K562 (cell line): Measurements from ENCODE around the gene SLC39A13.

Experiments
- CTCF ChIP-seq, 3 experiments: IDR thresholded peaks in 2 of 3; conservative IDR thresholded peaks in 1 of 3; 2 replicates each; pipeline ENCODE4 v1.5.1; 2011 to 2012; ENCODE audit warnings: low read length in 3 of 3, mild to moderate bottlenecking in 3 of 3, control low read depth in 2 of 3, improper control_type of control experiment in 1 of 3, inconsistent platforms in 1 of 3, low read depth in 1 of 3, mixed read lengths in 1 of 3, moderate library complexity in 1 of 3; ENCODE audit not compliant: insufficient read depth in 2 of 3
- CUX1 ChIP-seq: fragments of 200-800 bp; sonication (Bioruptor generic); IDR thresholded peaks from 2 replicates; pipeline ENCODE4 v1.6.1; 2016; ENCODE audit warnings: missing genetic modification characterization, missing compliant biosample characterization
- DACH1 ChIP-seq: fragments of 450-650 bp; IDR thresholded peaks from 2 replicates; pipeline ENCODE4 v1.6.1; 2018; ENCODE audit not compliant: partially characterized antibody
- EHMT2 ChIP-seq: fragments of 450-650 bp; IDR thresholded peaks from 2 replicates; pipeline ENCODE4 v1.6.1; 2018; ENCODE audit warnings: antibody characterized with exemption
- EP300 ChIP-seq: IDR thresholded peaks from 2 replicates; pipeline ENCODE4 v1.6.1; 2012; ENCODE audit warnings: low read length, improper control_type of control experiment
- FOXM1 ChIP-seq, 2 experiments: fragments of 450-650 bp in 1 of 2; sonication (generic) in 1 of 2; formaldehyde crosslinking in 1 of 2; IDR thresholded peaks; 2 replicates each; pipeline versions ENCODE4 v1.6.1 to v1.9.0; 2017 to 2022; ENCODE audit warnings: low read depth in 2 of 2, mild to moderate bottlenecking in 2 of 2, missing genetic modification reagents in 1 of 2, moderate library complexity in 1 of 2
- FOXP4 ChIP-seq: sonication (generic); formaldehyde crosslinking; IDR thresholded peaks from 2 replicates; pipeline ENCODE4 v1.8.0; 2022; ENCODE audit warnings: mild to moderate bottlenecking, missing genetic modification reagents, borderline replicate concordance
- FUS ChIP-seq: fragments of 200-400 bp; formaldehyde crosslinking; optimal IDR thresholded peaks from 2 replicates; pipeline ENCODE3; 2017; ENCODE audit warnings: low read depth, low read length
- GATAD2A ChIP-seq: fragments of 450-650 bp; IDR thresholded peaks from 2 replicates; pipeline ENCODE4 v1.6.1; 2017
- JUND ChIP-seq, 2 experiments: IDR thresholded peaks; 2 replicates in 1 of 2; 3 replicates in 1 of 2; pipeline ENCODE4 v1.6.1; 2011; ENCODE audit warnings: borderline replicate concordance in 2 of 2, low read depth in 2 of 2, low read length in 2 of 2, improper control_type of control experiment in 1 of 2, missing biosample characterization in 1 of 2, missing genetic modification characterization in 1 of 2, missing genetic modification reagents in 1 of 2
- NR2C2 ChIP-seq, 2 experiments: fragments of 200-800 bp in 1 of 2; sonication (Bioruptor generic) in 1 of 2; sonication (generic) in 1 of 2; formaldehyde crosslinking in 1 of 2; IDR thresholded peaks; 2 replicates each; pipeline versions ENCODE4 v1.6.1 to v1.8.0; 2016 to 2022; ENCODE audit warnings: mild to moderate bottlenecking in 1 of 2, missing compliant biosample characterization in 1 of 2, missing genetic modification characterization in 1 of 2, missing genetic modification reagents in 1 of 2
- POLR2AphosphoS2 ChIP-seq: IDR thresholded peaks from 2 replicates; pipeline ENCODE4 v1.6.1; 2012; ENCODE audit warnings: low read length, improper control_type of control experiment
- YBX1 ChIP-seq: fragments of 450-650 bp; IDR thresholded peaks from 2 replicates; pipeline ENCODE4 v1.7.1; 2016; ENCODE audit warnings: mild to moderate bottlenecking
- ZNF507 ChIP-seq: conservative IDR thresholded peaks from 2 replicates; pipeline ENCODE4 v1.6.1; 2017; ENCODE audit warnings: missing genetic modification characterization, missing compliant biosample characterization

- TF ChIP-seq FUS (no peak), CTCF (IDR thresholded peaks at IDR 0.05 in 2 of 3, conservative IDR thresholded peaks at IDR 0.05 in 1 of 3; ENCODE audit: insufficient read depth in 2 of 3, low read depth in 1 of 3, low read length in 3 of 3) (no peak), DACH1 (no peak), FOXM1 (IDR thresholded peaks at IDR 0.05; ENCODE audit: low read depth) (no peak), FOXM1 (CRISPR knock-in tag; IDR thresholded peaks at IDR 0.05; ENCODE audit: low read depth) (no peak), EHMT2 (no peak), CUX1 (CRISPR knock-in tag) (no peak), FOXP4 (CRISPR knock-in tag) (no peak), POLR2AphosphoS2 (no peak), NR2C2 (CRISPR knock-in tag; IDR thresholded peaks at IDR 0.05) (no peak), NR2C2 (tag; IDR thresholded peaks at IDR 0.05) (no peak), GATAD2A (no peak), EP300 (no peak), YBX1 (no peak), ZNF507 (tag) (no peak; the same call in 1 of the 2 replicates), JUND (IDR thresholded peaks at IDR 0.05; ENCODE audit: borderline replicate concordance, low read depth, low read length) (no peak), JUND (tag; IDR thresholded peaks at IDR 0.05; ENCODE audit: borderline replicate concordance, low read depth, low read length) (no peak)
These were observed 23.9 kb upstream of the SLC39A13 start for GRCh38 chr11:47384498-47384897.
